Inflammatory macrophage treated with lipopolysaccharide for 1 hour (primary cell): ENCODE measurements around the gene AIF1L.
"Not testable (repeated sequence)": the region's sequence is repeated elsewhere in the genome, so short reads cannot be mapped to it uniquely, and the experiment has no call there.

Experiments used
- DNase-seq, 2 donors: peaks; one replicate each; pipeline ENCODE4 v3.0.0-alpha.2; 2020 to 2022

AIF1L gene

DNA sequence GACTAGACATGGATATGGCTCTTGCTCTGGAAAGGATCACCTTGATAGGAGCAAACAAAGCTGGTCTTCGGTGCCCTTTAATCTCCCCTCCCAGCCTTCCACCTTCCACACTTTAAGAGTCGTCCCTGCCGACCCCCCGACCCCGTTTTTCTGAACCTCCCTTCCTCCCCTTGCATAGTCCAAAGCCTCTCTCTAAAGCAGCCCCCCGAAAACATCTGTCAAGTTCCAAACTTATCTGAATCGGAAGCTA is 28.6 kb downstream of the AIF1L start:
- DNase-seq, result no peak

DNA sequence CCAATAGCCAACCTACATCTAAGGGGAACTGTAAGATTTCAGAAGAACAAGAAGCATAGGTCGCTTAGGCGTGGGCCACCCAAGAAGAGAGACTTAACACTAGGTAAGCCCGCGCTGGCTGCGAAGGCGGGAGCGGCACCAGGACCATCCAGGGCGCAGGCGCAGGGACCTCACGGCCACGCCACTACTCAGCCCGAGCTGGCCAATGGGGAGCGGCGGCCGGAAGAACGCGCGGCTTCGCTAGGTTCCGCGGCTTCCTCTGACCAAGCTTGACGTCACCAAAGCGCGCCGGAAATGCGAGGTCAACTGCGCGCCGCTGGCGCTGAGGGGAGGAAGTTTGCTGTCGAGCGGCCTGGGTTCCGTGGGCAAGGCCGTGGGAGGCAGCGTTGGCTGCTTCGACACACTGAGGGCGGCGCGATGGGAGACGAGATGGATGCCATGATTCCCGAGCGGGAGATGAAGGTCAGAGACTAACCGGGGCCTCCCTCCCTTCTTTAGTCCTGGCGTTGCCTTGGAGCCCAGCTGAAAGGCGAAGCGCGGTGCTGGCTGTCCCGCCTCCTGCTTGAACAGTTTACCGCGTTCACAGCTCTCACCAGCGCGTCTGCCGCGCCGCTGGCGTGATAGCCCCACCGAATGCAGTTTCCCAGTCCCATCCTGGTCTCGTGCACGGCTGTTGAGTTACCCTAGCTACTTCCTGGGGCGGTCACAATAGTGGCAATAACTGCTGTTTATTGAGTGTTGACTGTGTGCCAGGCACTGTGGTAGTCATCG is 29.1 kb downstream of the AIF1L start, which contains the start of gene NUP214:
Gene NUP214 (plus strand): TSS at position 299 of the 771 bp plus-strand sequence. CDS start 119 bp downstream, at position 418.
- DNase-seq, result peak; percentile 97 to 100

DNA sequence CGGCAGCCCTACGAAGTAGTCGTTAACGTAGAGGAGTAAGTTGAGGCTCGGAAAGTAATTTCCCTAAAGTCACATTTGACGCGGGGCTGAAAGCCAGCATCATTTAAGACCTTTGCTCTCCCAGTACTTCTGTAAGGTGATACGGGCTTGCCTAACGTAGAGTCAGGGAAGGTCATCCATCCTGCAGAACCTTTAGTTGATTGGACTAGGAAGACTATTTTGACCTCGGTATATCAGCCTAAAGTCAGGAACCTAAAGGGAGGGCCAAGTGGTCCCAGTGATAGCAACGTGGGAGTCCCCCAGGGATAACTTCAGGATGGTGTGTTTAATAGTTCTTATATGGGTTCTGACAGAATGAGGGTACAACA is 29.7 kb downstream of the AIF1L start:
- no peak for DNase-seq

DNA sequence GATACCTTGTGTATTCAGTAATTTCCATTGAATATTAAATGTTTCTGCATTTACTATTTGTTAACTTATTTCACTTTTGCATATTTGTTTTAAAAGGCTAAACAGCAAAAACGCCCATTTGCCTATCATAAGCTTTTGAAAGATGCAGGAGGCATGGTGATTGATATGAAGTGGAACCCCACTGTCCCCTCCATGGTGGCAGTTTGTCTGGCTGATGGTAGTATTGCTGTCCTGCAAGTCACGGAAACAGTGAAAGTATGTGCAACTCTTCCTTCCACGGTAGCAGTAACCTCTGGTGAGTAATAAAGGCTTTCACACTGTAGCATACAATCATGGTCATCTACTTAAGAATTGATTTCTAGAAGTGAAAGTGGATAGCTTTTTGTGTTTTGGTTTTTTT is 32.9 kb downstream of the AIF1L start:
- no peak for DNase-seq

DNA sequence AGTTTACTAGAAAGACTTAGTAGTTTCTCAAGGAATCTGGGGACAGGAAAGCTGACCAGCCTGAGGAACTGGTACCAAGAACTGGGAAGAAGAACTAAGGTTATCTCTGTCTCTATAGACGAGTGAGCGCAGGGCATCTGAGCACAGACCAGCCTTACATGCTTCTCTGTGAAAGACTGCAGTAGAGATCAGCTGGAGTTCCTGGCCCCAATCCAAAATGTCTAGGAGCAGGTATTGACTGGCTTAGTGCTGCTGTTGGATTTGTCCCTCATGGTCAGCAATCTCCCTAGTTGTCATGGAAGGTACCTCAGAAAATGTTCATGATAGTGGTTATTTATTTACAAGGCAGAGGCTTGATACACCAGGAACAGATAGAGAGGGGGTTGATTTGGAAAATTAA is 42.3 kb downstream of the AIF1L start:
- no peak for DNase-seq

DNA sequence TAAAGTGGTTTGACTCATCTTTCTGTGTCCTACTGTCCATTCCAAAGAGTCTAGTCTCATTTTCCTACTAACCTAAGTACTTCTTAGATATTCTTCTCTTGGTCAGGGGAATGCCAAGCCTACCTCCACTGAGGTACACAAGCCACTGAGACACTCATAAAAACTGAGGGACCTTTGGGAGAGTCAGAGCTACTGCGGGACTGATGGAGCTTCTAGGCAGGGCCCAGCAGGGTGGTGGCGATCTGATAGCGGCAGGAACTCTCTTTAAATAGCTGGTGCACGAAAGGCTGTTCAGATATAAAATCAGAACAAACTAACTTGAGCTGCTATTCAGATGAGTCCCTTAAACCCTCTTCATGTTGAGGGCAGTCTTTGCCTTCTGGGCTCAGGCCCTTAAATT is 43.8 kb downstream of the AIF1L start:
- DNase-seq, result no peak

DNA sequence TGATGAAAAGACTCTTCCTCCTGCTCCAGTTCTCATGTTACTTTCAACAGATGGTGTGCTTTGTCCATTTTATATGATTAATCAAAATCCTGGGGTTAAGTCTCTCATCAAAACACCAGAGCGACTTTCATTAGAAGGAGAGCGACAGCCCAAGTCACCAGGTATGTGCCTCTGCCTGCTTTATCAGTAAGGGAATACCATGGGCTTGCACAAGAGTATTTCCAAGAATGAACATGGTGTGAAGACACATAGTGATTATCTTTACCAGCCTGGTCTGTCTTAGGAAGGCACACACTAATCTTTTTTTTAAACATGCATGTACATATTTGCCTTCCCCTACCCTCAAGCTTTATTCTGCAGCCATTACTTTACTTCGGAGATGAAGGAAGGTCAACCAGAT is 44.2 kb downstream of the AIF1L start:
- no peak for DNase-seq

DNA sequence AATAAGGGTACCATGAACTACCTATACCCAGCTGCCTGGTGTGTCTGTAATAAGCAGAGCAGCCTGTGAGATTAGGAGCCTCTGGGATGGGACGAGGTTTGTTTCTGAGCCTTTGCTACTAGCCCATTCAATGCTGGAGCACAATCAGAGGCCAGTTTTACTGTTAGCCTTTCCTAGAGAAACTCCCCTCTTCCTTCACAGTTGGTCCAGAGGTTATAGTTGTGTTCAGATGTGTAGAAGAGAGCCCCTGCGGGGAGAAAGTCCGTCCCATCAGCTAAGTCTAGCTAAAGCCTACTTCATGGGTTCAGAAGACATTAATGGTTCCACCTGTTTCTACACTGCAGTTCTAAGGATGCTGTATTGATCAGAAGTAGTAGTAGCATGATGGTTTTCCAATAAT is 45.8 kb downstream of the AIF1L start:
- no peak for DNase-seq

DNA sequence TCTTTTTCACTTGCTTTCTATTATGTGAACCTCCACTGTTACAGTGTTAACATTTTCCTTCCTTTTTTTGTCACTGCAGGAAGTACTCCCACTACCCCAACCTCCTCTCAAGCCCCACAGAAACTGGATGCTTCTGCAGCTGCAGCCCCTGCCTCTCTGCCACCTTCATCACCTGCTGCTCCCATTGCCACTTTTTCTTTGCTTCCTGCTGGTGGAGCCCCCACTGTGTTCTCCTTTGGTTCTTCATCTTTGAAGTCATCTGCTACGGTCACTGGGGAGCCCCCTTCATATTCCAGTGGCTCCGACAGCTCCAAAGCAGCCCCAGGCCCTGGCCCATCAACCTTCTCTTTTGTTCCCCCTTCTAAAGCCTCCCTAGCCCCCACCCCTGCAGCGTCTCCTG is 47.9 kb downstream of the AIF1L start:
- DNase-seq, result no peak

DNA sequence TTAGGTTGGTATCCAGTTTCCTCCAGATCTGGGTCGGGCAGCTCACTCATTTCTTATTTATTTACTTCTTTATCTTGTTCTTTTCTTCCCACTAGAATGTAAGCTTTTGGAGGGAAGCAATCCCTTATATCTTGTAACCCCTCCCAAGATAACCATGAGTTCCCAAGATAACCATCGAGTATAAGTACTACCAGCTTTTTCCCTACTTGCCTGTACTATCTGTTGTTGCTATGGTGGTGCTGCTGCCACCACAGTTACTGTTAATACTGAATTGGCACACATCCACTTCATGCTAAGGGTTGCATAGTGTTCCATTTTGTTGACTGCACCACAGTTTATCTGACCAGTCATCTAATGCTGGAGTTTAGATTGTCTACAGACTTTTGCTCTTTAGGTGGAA is 48.9 kb downstream of the AIF1L start:
- no peak for DNase-seq

DNA sequence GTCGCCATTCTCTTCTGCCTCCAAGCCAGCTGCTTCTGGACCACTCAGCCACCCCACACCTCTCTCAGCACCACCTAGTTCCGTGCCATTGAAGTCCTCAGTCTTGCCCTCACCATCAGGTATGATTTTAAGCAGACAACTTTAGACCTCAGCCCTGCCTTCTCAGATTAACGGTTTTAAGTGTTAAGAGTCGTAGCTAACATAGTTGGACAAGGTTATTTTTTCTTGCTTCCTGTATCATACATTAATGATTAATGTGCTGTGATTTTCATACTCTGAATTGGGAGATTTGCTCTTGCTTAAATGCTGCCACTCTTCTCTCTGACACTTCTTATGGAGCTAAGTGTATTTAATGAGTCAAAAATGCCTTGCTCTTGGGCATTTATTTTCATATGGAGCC is 49.9 kb downstream of the AIF1L start:
- no peak for DNase-seq

DNA sequence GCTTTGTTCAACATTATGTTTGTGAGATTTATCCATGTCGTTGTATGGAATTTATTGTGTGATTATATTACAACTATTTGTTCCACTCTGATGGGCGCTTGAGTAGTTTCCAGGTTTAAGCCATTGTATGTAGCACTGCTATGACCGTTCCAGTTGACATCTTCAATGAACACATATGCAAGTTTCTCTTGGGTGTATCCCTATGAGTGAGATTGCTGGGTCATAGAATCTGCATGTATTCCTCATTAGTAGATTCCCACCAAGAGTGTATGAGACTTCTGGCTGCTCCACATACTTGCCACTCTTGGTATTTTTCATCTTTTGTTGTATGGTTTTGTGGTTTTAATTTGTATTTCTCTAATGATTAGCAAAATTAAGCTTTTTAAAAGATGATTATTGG is 51.9 kb downstream of the AIF1L start:
- no peak for DNase-seq

DNA sequence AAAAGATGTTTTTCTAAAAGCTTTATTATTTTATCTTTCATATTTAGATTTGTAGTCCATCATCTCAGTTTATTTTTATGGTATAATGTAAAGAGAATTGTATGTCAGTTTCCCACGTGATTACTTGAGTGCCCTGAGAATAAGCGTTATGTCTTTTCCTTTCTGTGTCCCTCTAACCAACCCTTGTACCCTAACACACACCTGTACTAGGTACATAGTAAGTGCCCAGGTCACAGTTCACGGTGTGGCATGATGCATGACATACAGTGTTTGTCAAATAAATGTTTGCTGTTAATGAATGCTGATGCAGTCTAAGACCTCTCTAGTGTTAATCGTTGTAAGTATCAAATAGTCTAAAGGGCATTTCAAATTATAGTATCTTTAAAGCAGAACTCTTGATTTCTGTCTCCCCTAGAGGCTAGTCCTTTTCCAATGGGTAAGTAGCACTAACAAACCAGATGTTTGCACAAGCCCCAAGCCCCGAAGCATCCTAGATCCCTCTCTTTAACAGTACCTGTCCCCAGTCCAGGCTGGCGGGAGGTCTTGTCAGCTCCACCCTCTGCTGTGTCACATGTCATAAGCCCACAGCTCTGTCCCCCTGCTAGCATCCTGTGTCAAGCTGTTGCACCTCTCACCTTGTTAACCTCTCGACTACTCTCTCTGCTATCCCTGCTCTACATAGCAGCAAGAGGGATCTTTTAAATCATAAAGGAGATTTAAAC is 52.8 kb downstream of the AIF1L start:
- DNase-seq, result no peak

DNA sequence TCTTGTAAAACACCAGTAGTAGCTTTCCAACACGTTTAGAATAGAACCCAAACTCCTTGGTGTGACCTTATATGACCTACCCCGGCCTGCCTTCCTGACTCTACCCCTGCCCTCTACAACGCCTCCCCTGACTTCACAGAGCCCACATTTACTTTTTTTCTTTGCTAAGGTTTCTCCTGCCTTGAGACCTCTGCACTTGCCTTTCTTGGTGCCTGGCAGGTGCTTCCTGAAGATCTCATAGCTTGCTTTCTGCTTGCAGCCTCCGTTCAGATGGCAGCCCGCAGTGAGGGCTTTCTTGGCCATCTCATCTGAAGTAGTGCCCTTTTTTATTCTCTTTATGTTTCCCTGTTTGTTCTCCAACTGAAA is 53.3 kb downstream of the AIF1L start:
- no peak for DNase-seq

DNA sequence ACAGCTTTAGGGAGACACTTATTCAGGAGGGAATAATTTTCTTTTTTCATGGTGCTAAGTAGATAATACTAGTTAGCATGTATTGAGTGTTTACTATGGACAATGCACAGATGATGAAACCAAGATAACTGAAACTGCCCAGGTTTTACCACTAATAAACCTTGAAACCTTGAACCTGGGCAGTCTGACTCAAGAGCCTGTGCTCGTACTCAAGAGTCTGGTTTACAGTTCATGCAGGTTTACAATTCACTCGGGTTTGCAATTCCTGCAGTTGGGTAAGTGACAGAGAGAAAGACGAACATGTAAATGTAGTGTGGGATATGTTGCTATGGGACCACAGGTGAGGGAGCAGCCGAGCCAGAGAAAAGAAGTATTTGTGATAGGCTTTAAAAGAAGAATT is 57.3 kb downstream of the AIF1L start:
- no peak for DNase-seq

DNA sequence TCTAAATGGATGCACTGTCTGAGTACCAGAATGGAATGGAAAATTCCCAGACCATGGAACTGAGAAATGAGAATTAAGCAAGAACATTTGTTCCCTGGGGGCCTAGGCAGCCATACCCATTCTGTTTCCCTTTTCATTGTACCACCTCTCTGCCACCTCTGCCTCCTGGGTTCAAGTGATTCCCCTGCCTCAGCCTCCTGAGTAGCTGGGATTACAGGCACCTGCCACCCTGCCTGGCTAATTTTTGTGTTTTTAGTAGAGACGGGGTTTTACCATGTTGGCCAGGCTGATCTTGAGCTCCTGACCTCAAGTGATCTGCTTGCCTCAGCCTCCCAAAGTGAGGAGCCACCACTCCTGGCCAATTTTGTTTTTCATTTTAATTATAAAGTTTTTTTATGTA is 62.3 kb downstream of the AIF1L start:
- not testable (repeated sequence) for DNase-seq

DNA sequence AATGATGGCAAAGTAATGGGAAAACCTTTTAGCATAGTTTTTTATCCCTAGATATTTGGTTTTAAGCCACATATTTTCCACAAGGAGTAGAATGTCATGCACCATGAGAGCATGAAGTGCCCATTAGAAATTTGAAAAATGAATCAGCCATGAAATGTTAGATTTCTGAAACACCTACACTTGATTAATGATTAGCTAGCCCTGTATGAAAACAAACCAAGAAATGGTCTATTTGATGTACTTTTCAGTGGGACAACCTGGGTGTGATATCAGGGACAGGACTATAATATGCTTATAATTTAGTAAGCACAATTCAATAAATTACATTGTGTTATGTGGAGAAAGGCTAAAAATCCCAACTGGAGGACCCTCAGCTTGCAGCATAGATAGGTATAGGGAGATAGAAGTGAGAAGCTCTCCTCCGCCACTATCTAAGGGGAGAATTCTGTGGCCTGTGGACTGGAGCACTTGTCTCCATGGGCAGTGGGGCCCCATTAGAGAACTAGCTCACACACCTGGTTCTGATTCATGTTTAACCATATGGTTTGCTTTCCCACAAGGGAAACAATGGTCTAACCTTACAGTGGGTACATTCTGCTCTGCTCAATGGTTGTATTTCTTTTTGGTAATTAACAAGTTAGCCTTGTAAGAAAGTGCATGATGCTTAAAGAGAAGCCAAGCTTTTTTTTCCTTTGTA is 64.2 kb downstream of the AIF1L start:
- DNase-seq, result no peak

DNA sequence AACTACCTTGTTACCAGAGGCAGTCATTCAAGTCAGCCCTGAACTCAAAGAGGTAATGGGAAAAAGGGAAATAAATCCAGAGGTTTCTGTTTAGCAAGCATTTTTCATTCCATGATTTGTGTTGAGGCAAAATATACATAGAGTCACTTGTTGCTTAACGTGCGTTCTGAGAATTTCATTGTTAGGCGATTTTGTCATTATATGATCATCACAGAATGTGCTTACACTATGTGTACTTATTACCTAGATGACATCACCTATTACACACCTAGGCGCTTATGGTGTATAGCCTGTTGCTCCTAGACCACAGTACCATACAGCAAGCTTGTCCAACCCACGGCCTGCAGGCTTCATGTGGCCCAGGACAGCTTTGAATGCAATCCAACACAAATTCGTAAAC is 65.3 kb downstream of the AIF1L start:
- DNase-seq, result no peak

DNA sequence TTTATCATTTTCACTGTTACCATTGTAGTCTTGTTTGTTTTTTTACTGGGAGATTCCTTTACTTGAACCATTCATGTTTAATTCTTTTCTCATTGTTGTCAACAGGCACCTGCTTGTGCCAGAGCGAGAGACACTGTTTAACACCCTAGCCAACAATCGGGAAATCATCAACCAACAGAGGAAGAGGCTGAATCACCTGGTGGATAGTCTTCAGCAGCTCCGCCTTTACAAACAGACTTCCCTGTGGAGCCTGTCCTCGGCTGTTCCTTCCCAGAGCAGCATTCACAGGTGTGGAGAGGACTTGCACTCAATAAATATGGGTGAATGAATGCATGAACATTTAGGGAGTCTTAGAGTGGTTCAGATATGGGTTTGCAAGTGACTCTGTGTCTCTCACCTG is 66.6 kb downstream of the AIF1L start:
- DNase-seq, result no peak

DNA sequence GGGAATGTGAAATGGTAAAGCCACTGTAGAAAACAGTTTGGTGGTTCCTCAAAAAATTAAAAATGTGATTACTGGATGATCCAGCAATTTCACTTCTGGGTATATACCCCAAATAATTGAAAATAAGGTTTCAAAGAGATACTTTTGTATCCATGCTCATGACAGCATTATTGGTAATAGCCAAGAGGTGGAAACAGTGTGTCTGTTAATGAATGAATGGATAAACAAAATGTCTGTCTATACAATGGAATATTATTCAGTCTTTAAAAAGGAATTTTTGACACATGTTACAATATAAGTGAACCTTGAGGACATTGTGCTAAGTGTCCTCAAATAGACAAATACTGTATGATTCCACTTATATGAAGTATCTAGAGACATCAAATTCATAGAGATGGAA is 69.2 kb downstream of the AIF1L start:
- no peak for DNase-seq

DNA sequence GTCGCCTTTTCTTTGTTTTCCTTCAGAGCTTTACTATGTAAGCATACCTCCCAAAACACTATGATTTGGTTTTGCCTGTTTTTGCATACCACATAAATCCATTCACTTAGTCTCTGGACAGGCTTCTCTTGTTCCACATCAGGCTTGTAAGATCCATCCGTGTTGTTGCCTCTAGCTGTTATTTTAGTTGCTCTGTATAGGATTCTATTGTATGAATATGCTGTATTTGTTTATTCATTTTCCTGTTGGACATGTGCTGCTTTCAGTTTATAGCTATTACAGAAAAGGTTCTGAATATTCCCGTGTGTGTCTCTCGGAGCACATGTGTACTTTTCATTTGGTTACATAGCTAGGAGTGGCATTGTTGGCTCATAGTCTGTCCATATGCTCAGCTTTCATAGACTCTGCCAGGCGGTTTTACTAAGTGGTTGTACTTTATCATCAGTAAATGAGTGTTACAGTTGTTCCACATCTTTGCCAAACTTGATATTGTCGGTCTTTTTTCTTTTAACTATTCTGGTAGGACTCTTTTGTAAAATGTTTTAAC is 70.9 kb downstream of the AIF1L start:
- no peak for DNase-seq

DNA sequence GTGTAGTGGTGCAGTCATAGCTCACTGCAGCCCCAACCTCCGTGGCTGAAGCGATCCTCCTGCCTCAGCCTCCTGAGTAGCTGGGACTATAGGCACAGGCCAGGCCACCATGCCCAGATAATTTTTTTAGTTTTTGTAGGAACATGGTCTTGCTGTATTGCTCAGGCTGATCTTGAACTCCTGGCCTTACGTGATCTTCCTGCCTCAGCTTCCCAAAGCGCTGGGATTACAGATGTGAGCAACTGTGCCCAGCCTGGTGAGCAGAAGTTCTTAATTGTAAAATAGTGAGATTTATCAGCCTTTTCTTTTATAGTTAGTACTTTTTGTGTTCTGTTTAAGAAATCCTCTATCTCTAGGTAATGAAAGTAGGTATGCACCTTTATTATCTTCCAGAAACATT is 71.6 kb downstream of the AIF1L start:
- no peak for DNase-seq

DNA sequence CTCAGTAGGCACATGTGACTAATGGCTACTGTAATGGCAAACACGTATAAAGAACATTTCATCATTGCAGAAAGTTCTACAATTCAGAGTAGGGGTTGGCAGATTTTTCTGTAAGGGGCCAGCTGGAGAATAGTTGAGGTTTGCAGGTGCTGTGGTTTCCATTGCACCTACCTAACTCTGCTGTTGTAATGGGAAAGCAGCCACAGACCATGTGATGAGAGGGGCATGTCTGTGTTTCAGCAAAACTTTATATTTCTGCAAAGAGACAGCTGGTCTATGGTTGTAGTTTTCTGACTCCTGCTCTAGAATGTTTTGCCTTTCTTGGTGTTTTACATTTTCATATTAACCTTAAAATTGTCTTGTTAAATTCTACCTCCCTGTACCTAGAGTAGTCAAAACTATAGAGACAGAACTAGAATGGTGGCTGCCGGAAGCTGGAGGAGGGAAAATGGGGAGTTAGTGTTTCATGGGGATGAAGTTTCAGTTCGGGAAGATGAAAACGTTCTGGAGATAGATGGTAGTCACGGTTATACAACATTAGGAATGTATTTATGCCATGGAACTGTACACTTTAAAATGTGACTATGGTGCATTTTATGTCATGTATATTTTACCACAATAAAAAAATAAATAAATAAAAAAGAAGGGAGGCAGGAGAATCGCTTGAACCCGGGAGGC is 73.4 kb downstream of the AIF1L start:
- DNase-seq, result no peak
